LNCAP (cell line): ENCODE measurements around the gene ACTL10.

Source experiments
- TF ChIP-seq, protein P1 (sequence below): fragments of 450-650 bp; IDR thresholded peaks from 2 replicates; pipeline ENCODE4 v1.5.1; 2017; ENCODE audit warnings: mild to moderate bottlenecking

ACTL10 gene

DNA sequence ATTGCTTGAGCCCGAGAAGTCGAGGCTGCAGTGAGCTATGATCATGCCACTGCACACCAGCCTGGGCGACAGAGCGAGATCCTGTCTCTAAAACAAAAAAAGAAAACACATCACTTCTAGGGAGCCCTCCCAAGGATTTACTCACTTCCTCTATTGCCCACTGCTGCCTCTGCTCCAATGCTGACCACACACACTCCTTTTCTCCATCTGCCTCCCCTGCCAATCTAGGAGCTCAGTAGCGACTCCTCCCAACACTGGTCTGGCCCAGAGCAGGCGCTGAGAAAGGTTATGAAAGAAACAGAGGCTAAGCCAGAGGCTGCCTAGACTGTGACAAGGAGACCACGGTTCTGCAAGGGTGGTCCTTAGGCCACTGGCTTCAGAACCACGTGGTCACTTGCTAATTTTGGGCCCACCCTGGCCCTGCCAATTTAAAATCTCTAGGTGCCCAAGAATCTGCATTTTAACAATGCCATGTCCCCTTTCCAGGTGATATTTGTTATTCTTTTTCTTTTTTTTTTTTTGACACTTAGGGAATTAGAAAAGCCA lies 20.7 kb downstream of the ACTL10 start:
- TF ChIP-seq, protein P1, sequence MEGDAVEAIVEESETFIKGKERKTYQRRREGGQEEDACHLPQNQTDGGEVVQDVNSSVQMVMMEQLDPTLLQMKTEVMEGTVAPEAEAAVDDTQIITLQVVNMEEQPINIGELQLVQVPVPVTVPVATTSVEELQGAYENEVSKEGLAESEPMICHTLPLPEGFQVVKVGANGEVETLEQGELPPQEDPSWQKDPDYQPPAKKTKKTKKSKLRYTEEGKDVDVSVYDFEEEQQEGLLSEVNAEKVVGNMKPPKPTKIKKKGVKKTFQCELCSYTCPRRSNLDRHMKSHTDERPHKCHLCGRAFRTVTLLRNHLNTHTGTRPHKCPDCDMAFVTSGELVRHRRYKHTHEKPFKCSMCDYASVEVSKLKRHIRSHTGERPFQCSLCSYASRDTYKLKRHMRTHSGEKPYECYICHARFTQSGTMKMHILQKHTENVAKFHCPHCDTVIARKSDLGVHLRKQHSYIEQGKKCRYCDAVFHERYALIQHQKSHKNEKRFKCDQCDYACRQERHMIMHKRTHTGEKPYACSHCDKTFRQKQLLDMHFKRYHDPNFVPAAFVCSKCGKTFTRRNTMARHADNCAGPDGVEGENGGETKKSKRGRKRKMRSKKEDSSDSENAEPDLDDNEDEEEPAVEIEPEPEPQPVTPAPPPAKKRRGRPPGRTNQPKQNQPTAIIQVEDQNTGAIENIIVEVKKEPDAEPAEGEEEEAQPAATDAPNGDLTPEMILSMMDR = no peak

DNA sequence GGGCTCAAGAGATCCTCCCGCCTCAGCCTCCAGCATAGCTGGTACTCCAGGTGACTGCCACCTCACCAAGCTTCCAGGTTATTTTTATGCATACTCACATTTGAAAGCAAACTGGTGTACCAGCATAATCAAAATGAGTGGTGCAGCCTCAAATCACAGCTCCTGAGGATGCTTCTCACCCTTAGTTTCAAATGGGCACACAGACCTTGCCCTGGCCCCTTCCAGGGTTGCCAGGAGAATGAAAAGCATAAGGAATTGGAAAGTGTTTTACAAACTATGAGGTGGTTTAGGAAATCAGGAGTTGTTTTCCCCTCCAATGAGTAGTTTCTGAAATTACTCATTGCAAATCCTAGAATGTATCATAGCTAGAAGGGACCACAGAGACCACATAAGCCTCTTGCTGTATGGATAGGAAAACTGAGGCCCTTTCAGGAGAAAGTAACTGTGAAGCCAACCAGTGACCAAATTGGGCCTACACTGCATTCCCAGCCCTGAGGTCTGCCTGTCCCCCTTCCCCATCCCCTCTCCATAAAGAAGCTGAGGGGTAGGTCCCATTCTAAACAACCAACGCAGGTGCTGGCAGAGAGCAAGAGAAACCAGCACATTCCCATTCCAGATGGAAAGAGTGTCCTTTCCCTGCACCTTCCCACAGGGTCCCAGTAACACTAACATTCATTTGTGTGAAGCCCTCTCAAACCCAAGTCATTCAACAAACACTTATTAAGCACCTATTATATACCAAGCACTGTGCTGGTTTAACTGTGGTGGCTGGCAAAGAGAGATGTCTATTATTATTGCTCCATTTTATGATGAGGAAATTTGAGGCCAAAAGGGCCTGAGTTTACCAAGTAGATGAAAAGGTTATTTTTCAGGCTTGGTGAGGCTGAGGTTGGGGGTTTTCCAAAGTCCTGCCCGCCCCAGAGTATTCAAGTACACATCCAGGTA lies 21.5 kb downstream of the ACTL10 start:
- TF ChIP-seq, protein P1 = no peak

DNA sequence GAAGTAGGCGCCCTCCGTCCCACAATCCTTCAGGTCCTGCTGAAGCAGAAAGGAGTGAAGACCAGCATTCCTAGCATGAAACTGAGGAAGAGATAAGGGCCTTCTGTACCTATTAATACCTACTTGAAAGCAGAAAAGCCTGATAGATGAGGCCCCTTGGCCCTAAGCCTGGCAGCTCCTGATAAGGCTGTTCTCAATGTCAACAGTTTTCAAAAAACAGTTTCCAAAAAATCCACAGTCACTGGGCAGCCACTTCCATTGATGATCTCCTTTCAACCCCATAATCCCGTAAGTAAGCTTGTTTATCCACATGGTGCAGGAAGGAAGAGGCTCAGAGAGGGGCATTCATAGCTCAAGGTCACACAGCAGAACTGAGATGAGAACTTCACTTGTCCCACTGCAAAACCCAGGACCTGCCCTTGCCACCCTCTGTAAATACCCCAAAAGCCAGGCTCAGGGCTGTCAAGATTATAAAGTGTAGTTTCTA lies 22.2 kb downstream of the ACTL10 start:
- TF ChIP-seq, protein P1 = no peak

DNA sequence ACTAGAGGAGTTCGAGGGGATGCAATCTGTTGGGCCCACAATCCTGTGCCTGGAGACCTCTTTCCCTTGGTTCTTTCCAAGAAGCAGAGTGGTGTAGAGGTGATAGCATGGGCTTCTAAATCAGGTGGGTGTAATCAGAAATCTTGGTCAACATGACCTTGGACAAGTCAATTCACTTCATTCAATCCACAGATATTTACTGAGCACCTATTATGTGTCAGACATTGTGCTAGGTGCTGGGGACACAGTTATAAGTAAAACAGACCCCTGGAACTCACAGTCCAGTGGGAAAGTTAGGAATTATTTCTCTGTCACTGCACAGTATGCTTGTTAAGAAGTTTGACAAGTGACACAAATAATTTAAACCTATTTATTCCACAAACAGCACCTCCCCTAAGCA lies 22.8 kb downstream of the ACTL10 start:
- TF ChIP-seq, protein P1 = no peak

DNA sequence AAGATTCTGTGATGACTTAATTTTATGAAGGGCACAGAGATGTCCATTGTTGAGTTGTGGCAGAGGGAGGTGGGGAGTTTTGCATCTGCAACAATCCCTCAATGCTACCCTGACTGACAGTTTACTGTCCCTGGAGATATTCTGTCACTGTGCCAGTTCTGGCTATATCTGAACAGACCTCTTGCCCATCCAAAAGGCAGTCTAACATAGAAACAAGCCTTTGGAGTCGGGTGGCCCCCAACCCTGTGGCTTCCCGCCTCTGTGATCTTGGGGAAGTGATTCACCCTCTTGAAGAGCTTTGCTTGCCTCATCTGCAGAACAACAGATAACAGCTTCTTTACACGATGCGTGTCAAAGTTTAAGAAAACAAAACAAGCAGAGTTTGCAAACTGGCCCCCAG lies 23.2 kb downstream of the ACTL10 start:
- TF ChIP-seq, protein P1 = no peak

DNA sequence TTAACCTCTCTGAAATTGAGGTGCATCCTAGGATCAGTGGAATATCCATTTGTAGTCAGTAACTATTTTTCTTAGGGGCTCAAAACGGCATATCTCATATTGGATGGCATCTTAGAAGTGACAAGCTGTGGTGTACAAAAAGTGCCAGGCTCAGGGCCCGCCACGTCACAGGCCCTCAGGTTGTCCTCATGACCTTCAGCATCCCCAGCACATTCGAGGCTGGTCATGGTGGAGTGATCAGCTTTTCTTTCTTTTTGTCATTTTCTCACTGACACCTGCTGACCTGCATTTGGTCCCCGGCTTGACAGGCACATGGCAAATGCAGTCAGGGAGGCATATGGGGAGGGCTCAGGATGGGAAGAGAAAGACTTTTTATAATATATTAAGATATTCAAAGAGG lies 26.5 kb downstream of the ACTL10 start:
- TF ChIP-seq, protein P1 = no peak

DNA sequence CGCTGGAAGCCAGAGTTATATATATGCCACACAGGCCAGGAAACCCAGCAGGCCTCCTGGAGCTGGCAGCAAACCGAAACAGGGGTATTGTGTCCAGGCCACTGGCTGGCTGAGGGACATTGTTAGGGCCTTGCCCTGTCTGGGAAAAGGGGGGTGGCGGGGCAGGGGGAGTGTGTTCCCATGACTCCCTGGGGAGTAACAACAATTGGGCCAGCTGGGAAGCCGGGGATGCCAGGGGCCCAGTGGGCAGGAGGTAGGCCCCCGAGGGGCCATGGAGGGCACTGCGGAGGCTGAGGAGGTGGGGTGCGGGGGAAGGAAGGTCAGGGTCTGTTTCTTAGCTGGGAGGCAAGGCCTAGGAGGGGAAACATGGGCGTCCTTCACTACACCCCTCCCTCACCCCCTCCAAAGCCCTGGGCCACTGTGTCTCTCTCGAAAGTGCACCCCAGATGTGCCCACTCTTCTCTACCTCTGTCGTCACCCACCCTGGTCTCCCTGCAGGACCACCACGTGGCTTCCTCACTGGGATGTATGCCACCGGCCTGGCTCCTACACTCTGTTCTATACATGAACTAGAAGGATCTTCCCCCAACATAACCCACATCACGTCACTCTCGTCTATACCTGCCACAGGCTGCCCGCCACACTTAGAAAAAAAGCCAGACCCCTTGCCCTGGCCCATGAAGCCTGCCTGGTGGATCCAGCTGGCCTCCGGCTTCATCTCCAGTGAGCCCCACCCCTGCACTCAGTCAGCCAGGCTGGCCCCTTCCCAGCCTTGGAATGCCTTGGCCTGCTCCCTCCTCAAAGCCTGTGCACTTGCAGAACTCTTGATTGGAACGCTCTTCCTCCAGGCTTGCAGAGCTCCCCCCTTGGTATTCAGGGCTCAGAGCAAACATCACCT lies 27.2 kb downstream of the ACTL10 start:
- TF ChIP-seq, protein P1 = no peak
